Measurements from ENCODE around the gene PTPRA. TPM values are rescaled to one million over a fixed set of nuclear protein-coding genes. Genes with fewer than 3 reads are reported as not detected.

Gene PTPRA
- total and polyA plus RNA-seq, 4 donors, result 8.7 to 24.3 (median 15.7) TPM

- TF ChIP-seq TAF1 (conservative IDR thresholded peaks at IDR 0.05) (no peak), FOXA1 (IDR thresholded peaks at IDR 0.05) (no peak), EGR1 (IDR thresholded peaks at IDR 0.05; ENCODE audit: low read depth in 2 of 2) (no peak)
- TF ChIP-seq, protein P1, sequence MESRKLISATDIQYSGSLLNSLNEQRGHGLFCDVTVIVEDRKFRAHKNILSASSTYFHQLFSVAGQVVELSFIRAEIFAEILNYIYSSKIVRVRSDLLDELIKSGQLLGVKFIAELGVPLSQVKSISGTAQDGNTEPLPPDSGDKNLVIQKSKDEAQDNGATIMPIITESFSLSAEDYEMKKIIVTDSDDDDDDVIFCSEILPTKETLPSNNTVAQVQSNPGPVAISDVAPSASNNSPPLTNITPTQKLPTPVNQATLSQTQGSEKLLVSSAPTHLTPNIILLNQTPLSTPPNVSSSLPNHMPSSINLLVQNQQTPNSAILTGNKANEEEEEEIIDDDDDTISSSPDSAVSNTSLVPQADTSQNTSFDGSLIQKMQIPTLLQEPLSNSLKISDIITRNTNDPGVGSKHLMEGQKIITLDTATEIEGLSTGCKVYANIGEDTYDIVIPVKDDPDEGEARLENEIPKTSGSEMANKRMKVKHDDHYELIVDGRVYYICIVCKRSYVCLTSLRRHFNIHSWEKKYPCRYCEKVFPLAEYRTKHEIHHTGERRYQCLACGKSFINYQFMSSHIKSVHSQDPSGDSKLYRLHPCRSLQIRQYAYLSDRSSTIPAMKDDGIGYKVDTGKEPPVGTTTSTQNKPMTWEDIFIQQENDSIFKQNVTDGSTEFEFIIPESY (IDR thresholded peaks at IDR 0.05), result no peak
These were observed 120.0 kb downstream of the PTPRA start (continued) for GRCh38 chr20:2993250-2993649.

- TF ChIP-seq GABPA (IDR thresholded peaks at IDR 0.05 in 1 of 2, conservative IDR thresholded peaks at IDR 0.05 in 1 of 2), result no peak
- Histone ChIP-seq H3K9me3 (ENCODE audit: control insufficient read depth in 4 of 4, low read length in 3 of 4) (no peaks in the 10 kb centered on the region), H3K4me3 (ENCODE audit: low read depth in 1 of 3, low read length in 3 of 3) (no peak overlapping the region), H3K4me1 (ENCODE audit: control insufficient read depth in 4 of 4, insufficient read depth in 4 of 4, low read length in 3 of 4) (no peaks in the 10 kb centered on the region), H3K36me3 (ENCODE audit: control insufficient read depth in 4 of 4, insufficient read depth in 3 of 4, low read depth in 1 of 4, low read length in 3 of 4) (peaks cover 0 to 15% (median 10%) of the 10 kb centered on the region in 4 donors), H3K9ac (ENCODE audit: low read depth in 1 of 2, low read length in 2 of 2) (no peak overlapping the region), H3K27ac (ENCODE audit: low read depth in 1 of 2, low read length in 2 of 2) (no peak overlapping the region), H3K27me3 (ENCODE audit: control insufficient read depth in 4 of 4, insufficient read depth in 4 of 4, low read length in 3 of 4) (no peaks in the 10 kb centered on the region)
- WGBS, result 82% methylated on average over 2 of the region's 2 CpGs
- DNase-seq (ENCODE audit: low spot score), result no peak
These were observed 122.5 kb downstream of the PTPRA start for GRCh38 chr20:2995796-2996195.

DNA sequence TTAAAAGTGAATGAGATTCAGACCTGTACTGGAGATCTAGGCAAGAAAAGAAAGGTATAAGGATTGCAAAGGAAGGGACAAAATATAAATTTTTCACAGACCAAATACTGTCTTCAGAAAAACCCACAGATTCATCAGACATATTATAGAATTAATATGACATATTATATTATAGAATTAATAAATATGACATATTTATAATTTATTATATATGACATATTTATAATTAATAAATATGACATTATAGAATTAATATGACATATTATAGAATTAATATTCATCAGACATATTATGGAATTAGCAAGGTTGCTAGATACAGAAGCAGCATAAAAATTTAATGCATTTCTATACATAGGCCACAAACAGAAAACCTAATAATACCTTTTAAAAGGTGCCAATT lies 125.4 kb downstream of the PTPRA start:
- H3K9ac ChIP-seq (ENCODE audit: low read depth in 1 of 2, low read length in 2 of 2), result no peak overlapping the region
- no peak for DNase-seq (ENCODE audit: low spot score)
- H3K9me3 ChIP-seq (ENCODE audit: control insufficient read depth in 4 of 4, low read length in 3 of 4), result no peaks in the 10 kb centered on the region
- no peaks in the 10 kb centered on the region for H3K27me3 ChIP-seq (ENCODE audit: control insufficient read depth in 4 of 4, insufficient read depth in 4 of 4, low read length in 3 of 4)
- no peak for TF ChIP-seq FOXA2 (IDR thresholded peaks at IDR 0.05)
- TF ChIP-seq, protein P2, sequence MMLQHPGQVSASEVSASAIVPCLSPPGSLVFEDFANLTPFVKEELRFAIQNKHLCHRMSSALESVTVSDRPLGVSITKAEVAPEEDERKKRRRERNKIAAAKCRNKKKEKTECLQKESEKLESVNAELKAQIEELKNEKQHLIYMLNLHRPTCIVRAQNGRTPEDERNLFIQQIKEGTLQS (IDR thresholded peaks at IDR 0.05), result no peak
- TF ChIP-seq SP1 (IDR thresholded peaks at IDR 0.05), result no peak
- TF ChIP-seq RAD21 (IDR thresholded peaks at IDR 0.05), result no peak
- TF ChIP-seq RXRA (IDR thresholded peaks at IDR 0.05), result no peak
- H3K4me1 ChIP-seq (ENCODE audit: control insufficient read depth in 4 of 4, insufficient read depth in 4 of 4, low read length in 3 of 4), result no peaks in the 10 kb centered on the region
- no peak overlapping the region for H3K4me3 ChIP-seq (ENCODE audit: low read depth in 1 of 3, low read length in 3 of 3)
- no peak overlapping the region for H3K27ac ChIP-seq (ENCODE audit: low read depth in 1 of 2, low read length in 2 of 2)
- peaks cover 0 to 7% (median 3%) of the 10 kb centered on the region in 4 donors for H3K36me3 ChIP-seq (ENCODE audit: control insufficient read depth in 4 of 4, insufficient read depth in 3 of 4, low read depth in 1 of 4, low read length in 3 of 4)

DNA sequence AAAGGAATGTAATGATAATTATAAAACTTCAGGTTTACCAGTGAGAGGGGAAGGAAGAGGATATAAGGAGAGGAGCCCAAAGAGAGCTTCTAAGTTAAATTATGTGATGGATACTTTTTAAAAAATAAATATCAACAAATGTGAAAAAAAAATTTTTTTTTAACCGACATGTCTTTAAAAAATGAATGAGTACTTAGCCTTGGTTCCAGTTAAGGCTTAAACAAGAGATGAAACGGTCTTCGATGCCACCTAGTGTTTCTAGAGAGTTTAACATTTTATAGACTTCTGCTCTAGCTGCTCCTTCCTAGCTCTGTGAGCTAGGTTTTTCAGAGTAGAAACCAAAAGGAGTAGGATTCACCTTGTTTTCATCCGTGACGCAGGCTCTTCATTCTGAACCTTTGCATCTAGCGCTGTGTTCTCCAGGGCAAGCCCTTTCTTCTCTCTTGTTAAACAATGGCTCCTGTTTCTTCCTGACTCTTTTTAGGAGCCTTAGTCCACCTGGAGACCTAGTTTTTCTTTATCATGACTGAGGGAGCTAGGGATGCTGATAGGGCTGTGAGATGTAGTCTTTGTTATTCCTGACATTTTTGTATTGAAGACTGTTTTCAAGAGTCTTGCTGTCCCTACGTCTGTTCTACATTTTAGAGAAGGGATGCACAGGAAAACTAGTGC lies 127.7 kb downstream of the PTPRA start:
- no peak overlapping the region for H3K27ac ChIP-seq (ENCODE audit: low read depth in 1 of 2, low read length in 2 of 2)
- H3K36me3 ChIP-seq (ENCODE audit: control insufficient read depth in 4 of 4, insufficient read depth in 3 of 4, low read depth in 1 of 4, low read length in 3 of 4), result peaks cover 0 to 8% (median 3%) of the 10 kb centered on the region in 4 donors
- DNase-seq (ENCODE audit: low spot score), result no peak
- no peaks in the 10 kb centered on the region for H3K4me1 ChIP-seq (ENCODE audit: control insufficient read depth in 4 of 4, insufficient read depth in 4 of 4, low read length in 3 of 4)
- no peak overlapping the region for H3K9ac ChIP-seq (ENCODE audit: low read depth in 1 of 2, low read length in 2 of 2)
- no peaks in the 10 kb centered on the region for H3K27me3 ChIP-seq (ENCODE audit: control insufficient read depth in 4 of 4, insufficient read depth in 4 of 4, low read length in 3 of 4)
- no peaks in the 10 kb centered on the region for H3K9me3 ChIP-seq (ENCODE audit: control insufficient read depth in 4 of 4, low read length in 3 of 4)
- H3K4me3 ChIP-seq (ENCODE audit: low read depth in 1 of 3, low read length in 3 of 3), result no peak overlapping the region
- TF ChIP-seq RAD21 (IDR thresholded peaks at IDR 0.05), result peak; percentile 81 to 92
- TF ChIP-seq JUND (IDR thresholded peaks at IDR 0.05), result no peak
- TF ChIP-seq, protein P3, sequence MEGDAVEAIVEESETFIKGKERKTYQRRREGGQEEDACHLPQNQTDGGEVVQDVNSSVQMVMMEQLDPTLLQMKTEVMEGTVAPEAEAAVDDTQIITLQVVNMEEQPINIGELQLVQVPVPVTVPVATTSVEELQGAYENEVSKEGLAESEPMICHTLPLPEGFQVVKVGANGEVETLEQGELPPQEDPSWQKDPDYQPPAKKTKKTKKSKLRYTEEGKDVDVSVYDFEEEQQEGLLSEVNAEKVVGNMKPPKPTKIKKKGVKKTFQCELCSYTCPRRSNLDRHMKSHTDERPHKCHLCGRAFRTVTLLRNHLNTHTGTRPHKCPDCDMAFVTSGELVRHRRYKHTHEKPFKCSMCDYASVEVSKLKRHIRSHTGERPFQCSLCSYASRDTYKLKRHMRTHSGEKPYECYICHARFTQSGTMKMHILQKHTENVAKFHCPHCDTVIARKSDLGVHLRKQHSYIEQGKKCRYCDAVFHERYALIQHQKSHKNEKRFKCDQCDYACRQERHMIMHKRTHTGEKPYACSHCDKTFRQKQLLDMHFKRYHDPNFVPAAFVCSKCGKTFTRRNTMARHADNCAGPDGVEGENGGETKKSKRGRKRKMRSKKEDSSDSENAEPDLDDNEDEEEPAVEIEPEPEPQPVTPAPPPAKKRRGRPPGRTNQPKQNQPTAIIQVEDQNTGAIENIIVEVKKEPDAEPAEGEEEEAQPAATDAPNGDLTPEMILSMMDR (IDR thresholded peaks at IDR 0.05; ENCODE audit: low read depth, low read length, missing input control), result peak; percentile 45
- no peak for TF ChIP-seq FOXA1 (IDR thresholded peaks at IDR 0.05)
- 60% methylated on average over 7 of the region's 7 CpGs for WGBS
